GM12878 (cell line): ENCODE measurements around the gene CACNA2D4.

Experiments
- CTCF ChIP-seq, 3 experiments: IDR thresholded peaks in 2 of 3; conservative IDR thresholded peaks in 1 of 3; 2 replicates each; pipeline ENCODE4 v1.5.1; 2011; ENCODE audit warnings: low read depth in 3 of 3, low read length in 3 of 3, mild to moderate bottlenecking in 3 of 3, control low read depth in 2 of 3, moderate library complexity in 2 of 3, inconsistent platforms in 1 of 3, mixed read lengths in 1 of 3; ENCODE audit not compliant: control insufficient read depth in 2 of 3, insufficient read depth in 1 of 3; ENCODE audit errors: extremely low read depth in 1 of 3
- EZH2 ChIP-seq: IDR thresholded peaks from 2 replicates; pipeline ENCODE4 v1.6.1; 2012; ENCODE audit warnings: low read depth, mild to moderate bottlenecking, control low read depth, inconsistent platforms, low read length, borderline replicate concordance; ENCODE audit not compliant: control insufficient read depth
- ZBTB4 ChIP-seq: fragments of 450-650 bp; formaldehyde crosslinking; IDR thresholded peaks from 2 replicates; pipeline ENCODE4 v1.4.0; 2022; ENCODE audit warnings: mild to moderate bottlenecking, moderate library complexity
- ZNF274 ChIP-seq: IDR thresholded peaks from one replicate; pipeline ENCODE4 v1.8.0; 2011; ENCODE audit not compliant: insufficient read length, insufficient read depth

GRCh38 chr12:1858456-1858855 is 60.0 kb downstream of the CACNA2D4 start:
- TF ChIP-seq ZBTB4 (CRISPR knock-in tag): no peak
- no peak for TF ChIP-seq CTCF (IDR thresholded peaks at IDR 0.05 in 2 of 3, conservative IDR thresholded peaks at IDR 0.05 in 1 of 3; ENCODE audit: control insufficient read depth in 2 of 3, extremely low read depth in 1 of 3, insufficient read depth in 1 of 3, low read depth in 3 of 3, low read length in 3 of 3)
- no peak for TF ChIP-seq EZH2
- TF ChIP-seq ZNF274: no peak
